H1 (cell line): ENCODE measurements around the gene SP7. TPM values are rescaled to one million over a fixed set of nuclear protein-coding genes. Genes with fewer than 3 reads are reported as not detected.

Source experiments
- CTCF ChIA-PET: fragments of 300-600 bp; sonication (Branson Sonifier 250); formaldehyde crosslinking; loops from one replicate; lab custom pipeline; 2021; ENCODE audit not compliant: partially characterized antibody; lab: Charles Lee
- POLR2A ChIA-PET: fragments of 300-600 bp; sonication (Branson Sonifier 250); formaldehyde crosslinking; loops from one replicate; lab custom pipeline; 2021; ENCODE audit warnings: inconsistent platforms; ENCODE audit not compliant: partially characterized antibody; lab: Charles Lee
- DNase-seq, 2 experiments: peaks; one replicate each; pipeline versions ENCODE4 v3.0.0 to v3.0.0-alpha.2; 2010 to 2022; ENCODE audit warnings: low spot score in 2 of 2, low read depth in 1 of 2, mixed read lengths in 1 of 2
- FAIRE-seq: peaks from 2 replicates; lab custom pipeline; 2011; peaks lifted over from hg19 to GRCh38; lab: Jason Lieb, UNC
- H2AFZ ChIP-seq: 2 replicates; pipeline ENCODE4 v1.8.1; 2012; ENCODE audit warnings: low read length, inconsistent platforms
- H2AK5ac ChIP-seq: 2 replicates; pipeline ENCODE4 v1.6.1; 2013; ENCODE audit warnings: low read depth, low read length
- H2BK120ac ChIP-seq: replicated peaks from 2 replicates; pipeline ENCODE3; 2013; ENCODE audit warnings: low read depth, low read length, inconsistent platforms
- H2BK12ac ChIP-seq: 2 replicates; pipeline ENCODE4 v1.6.1; 2013; ENCODE audit warnings: low read depth, low read length
- H2BK15ac ChIP-seq: 2 replicates; pipeline ENCODE4 v1.6.1; 2013; ENCODE audit warnings: low read length
- H2BK20ac ChIP-seq: 2 replicates; pipeline ENCODE4 v1.6.1; 2013; ENCODE audit warnings: low read length
- H2BK5ac ChIP-seq: 2 replicates; pipeline ENCODE4 v1.6.1; 2013; ENCODE audit warnings: low read depth, low read length
- H3K14ac ChIP-seq: 2 replicates; pipeline ENCODE4 v1.6.1; 2013; ENCODE audit warnings: inconsistent platforms; ENCODE audit not compliant: insufficient read length
- H3K18ac ChIP-seq: 2 replicates; pipeline ENCODE4 v1.6.1; 2013; ENCODE audit warnings: low read length; ENCODE audit errors: extremely low read depth
- H3K23ac ChIP-seq: 2 replicates; pipeline ENCODE4 v1.6.1; 2013; ENCODE audit warnings: inconsistent platforms; ENCODE audit not compliant: insufficient read length
- H3K23me2 ChIP-seq: 2 replicates; pipeline ENCODE4 v1.6.1; 2013; ENCODE audit warnings: low read depth, low read length
- H3K27ac ChIP-seq: 2 replicates; pipeline ENCODE4 v1.6.1; 2011; ENCODE audit warnings: low read depth, low read length, inconsistent platforms
- H3K27me3 ChIP-seq, 4 experiments: replicated peaks in 1 of 4; 1 replicate in 1 of 4; 2 replicates in 3 of 4; pipeline versions ENCODE4 v1.6.1 to v1.8.1; 2011 to 2013; ENCODE audit warnings: low read length in 3 of 4, mild to moderate bottlenecking in 3 of 4, inconsistent platforms in 2 of 4, mixed read lengths in 2 of 4, moderate library complexity in 1 of 4; ENCODE audit not compliant: control insufficient read depth in 3 of 4, insufficient read depth in 3 of 4; ENCODE audit errors: extremely low read depth in 1 of 4
- H3K36me3 ChIP-seq, 4 experiments: 2 replicates each; pipeline versions ENCODE4 v1.6.1 to v1.8.1; 2011 to 2013; ENCODE audit warnings: mild to moderate bottlenecking in 4 of 4, low read length in 3 of 4, moderate library complexity in 2 of 4, control low read depth in 1 of 4, inconsistent platforms in 1 of 4; ENCODE audit not compliant: insufficient read depth in 4 of 4, control insufficient read depth in 2 of 4
- H3K4ac ChIP-seq: replicated peaks from 2 replicates; pipeline ENCODE3; 2013; ENCODE audit warnings: low read length, low read depth, mixed read lengths, inconsistent platforms; ENCODE audit not compliant: insufficient read length
- H3K4me1 ChIP-seq, 4 experiments: replicated peaks in 1 of 4; 1 replicate in 1 of 4; 2 replicates in 3 of 4; pipeline versions ENCODE4 v1.6.1 to v1.8.1; 2011 to 2013; ENCODE audit warnings: low read length in 3 of 4, inconsistent platforms in 2 of 4, mixed read lengths in 1 of 4; ENCODE audit not compliant: insufficient read depth in 4 of 4, control insufficient read depth in 3 of 4
- H3K4me2 ChIP-seq, 2 experiments: 2 replicates each; pipeline versions ENCODE4 v1.6.1 to v1.8.1; 2011 to 2013; ENCODE audit warnings: low read depth in 2 of 2, low read length in 2 of 2, control low read depth in 1 of 2, inconsistent platforms in 1 of 2, mild to moderate bottlenecking in 1 of 2; ENCODE audit not compliant: insufficient read depth in 1 of 2
- H3K4me3 ChIP-seq, 4 experiments: fragments of 200-600, 300-600 bp in 1 of 4; sonication (generic), shearing (Covaris generic), sonication (Bioruptor Twin) in 1 of 4; 2 replicates each; pipeline versions ENCODE4 v1.5.1 to v1.8.1; 2011 to 2016; ENCODE audit warnings: low read length in 4 of 4, low read depth in 3 of 4, control low read depth in 2 of 4, inconsistent platforms in 2 of 4, mild to moderate bottlenecking in 2 of 4, mixed read lengths in 1 of 4, moderate library complexity in 1 of 4; ENCODE audit not compliant: insufficient read depth in 2 of 4; ENCODE audit errors: extremely low read depth in 1 of 4
- H3K56ac ChIP-seq: replicated peaks from 2 replicates; pipeline ENCODE3; 2013; ENCODE audit warnings: low read depth, mild to moderate bottlenecking, mixed read lengths, low read length, inconsistent platforms; ENCODE audit not compliant: insufficient read length
- H3K79me1 ChIP-seq: 2 replicates; pipeline ENCODE4 v1.6.1; 2013; ENCODE audit warnings: low read depth, low read length, control low read depth
- H3K79me2 ChIP-seq, 2 experiments: 2 replicates each; pipeline versions ENCODE4 v1.6.1 to v1.8.1; 2012 to 2013; ENCODE audit warnings: low read length in 2 of 2, mild to moderate bottlenecking in 2 of 2, inconsistent platforms in 1 of 2; ENCODE audit not compliant: insufficient read depth in 2 of 2, control insufficient read depth in 1 of 2
- H3K9ac ChIP-seq, 4 experiments: replicated peaks in 1 of 4; 1 replicate in 1 of 4; 2 replicates in 3 of 4; pipeline versions ENCODE4 v1.6.1 to v1.8.1; 2011 to 2013; ENCODE audit warnings: low read depth in 3 of 4, low read length in 3 of 4, control low read depth in 2 of 4, mild to moderate bottlenecking in 2 of 4, moderate library complexity in 2 of 4, inconsistent platforms in 1 of 4; ENCODE audit errors: extremely low read depth in 1 of 4
- H3K9me3 ChIP-seq, 2 experiments: 2 replicates each; pipeline versions ENCODE4 v1.6.1 to v1.8.1; 2012 to 2013; ENCODE audit warnings: mild to moderate bottlenecking in 2 of 2, moderate library complexity in 2 of 2, control low read depth in 1 of 2, inconsistent platforms in 1 of 2, low read depth in 1 of 2, low read length in 1 of 2, mixed read lengths in 1 of 2; ENCODE audit not compliant: insufficient read depth in 2 of 2
- H4K20me1 ChIP-seq, 2 experiments: replicated peaks in 1 of 2; 2 replicates each; pipeline versions ENCODE3 to v1.8.1; 2011 to 2013; ENCODE audit warnings: inconsistent platforms in 2 of 2, low read length in 2 of 2, mild to moderate bottlenecking in 1 of 2; ENCODE audit not compliant: insufficient read depth in 2 of 2, control insufficient read depth in 1 of 2
- H4K5ac ChIP-seq: 2 replicates; pipeline ENCODE4 v1.6.1; 2013; ENCODE audit warnings: low read length, low read depth, mixed read lengths, inconsistent platforms; ENCODE audit not compliant: insufficient read length
- H4K8ac ChIP-seq: 2 replicates; pipeline ENCODE4 v1.8.0; 2013; ENCODE audit warnings: mild to moderate bottlenecking, moderate library complexity, low read length, inconsistent platforms; ENCODE audit not compliant: insufficient read depth; ENCODE audit errors: extremely low read depth
- H4K91ac ChIP-seq: replicated peaks from 2 replicates; pipeline ENCODE3; 2013; ENCODE audit warnings: low read length, mixed read lengths, inconsistent platforms; ENCODE audit not compliant: insufficient read length
- CBX8 ChIP-seq: fragments of 300-800, 300-1000 bp; sonication (generic); IDR thresholded peaks from 2 replicates; pipeline ENCODE4 v1.7.1; 2016; ENCODE audit warnings: low read depth, low read length, borderline replicate concordance
- CREB1 ChIP-seq: IDR thresholded peaks from 2 replicates; pipeline ENCODE4 v1.6.1; 2012; ENCODE audit warnings: inconsistent platforms
- GABPA ChIP-seq: IDR thresholded peaks from 2 replicates; pipeline ENCODE4 v1.6.1; 2011; ENCODE audit warnings: mild to moderate bottlenecking, low read length, moderate library complexity, borderline replicate concordance; ENCODE audit not compliant: insufficient read depth
- KDM4A ChIP-seq: IDR thresholded peaks from one replicate; pipeline ENCODE4 v1.7.1; 2012; ENCODE audit warnings: low read depth, mild to moderate bottlenecking, moderate library complexity, low read length, inconsistent platforms; ENCODE audit not compliant: severe bottlenecking
- KDM5A ChIP-seq: fragments of 200-600 bp; IDR thresholded peaks from 2 replicates; pipeline ENCODE4 v1.7.1; 2012; ENCODE audit warnings: mild to moderate bottlenecking, low read length, inconsistent platforms, mixed read lengths
- NANOG ChIP-seq: IDR thresholded peaks from 2 replicates; pipeline ENCODE4 v1.6.1; 2011; ENCODE audit warnings: low read length, low read depth, mild to moderate bottlenecking, inconsistent platforms; ENCODE audit not compliant: insufficient read depth, poor library complexity, severe bottlenecking
- POLR2AphosphoS5 ChIP-seq: IDR thresholded peaks from 2 replicates; pipeline ENCODE4 v1.6.1; 2011; ENCODE audit warnings: low read depth, low read length
- RAD21 ChIP-seq, 2 experiments: IDR thresholded peaks in 1 of 2; conservative IDR thresholded peaks in 1 of 2; 2 replicates each; pipeline ENCODE4 v1.6.1; 2011; ENCODE audit warnings: low read depth in 2 of 2, low read length in 2 of 2, improper control_type of control experiment in 1 of 2, inconsistent platforms in 1 of 2, mild to moderate bottlenecking in 1 of 2, moderate library complexity in 1 of 2
- SIN3A ChIP-seq, 2 experiments: IDR thresholded peaks in 1 of 2; conservative IDR thresholded peaks in 1 of 2; 2 replicates each; pipeline ENCODE4 v1.6.1; 2011 to 2012; ENCODE audit warnings: low read length in 2 of 2, improper control_type of control experiment in 1 of 2, low read depth in 1 of 2, mild to moderate bottlenecking in 1 of 2
- SP2 ChIP-seq: IDR thresholded peaks from 2 replicates; pipeline ENCODE4 v1.6.1; 2012; ENCODE audit warnings: mild to moderate bottlenecking, low read length, inconsistent platforms
- SP4 ChIP-seq: IDR thresholded peaks from 2 replicates; pipeline ENCODE4 v1.6.1; 2012; ENCODE audit warnings: low read length, inconsistent platforms
- WGBS, 2 experiments: shearing (Covaris generic) in 1 of 2; methylation state at CpG; one replicate each; pipeline versions ENCODE4 v1.1.6 to v1.1.7; 2013 to 2015; ENCODE audit warnings: low lambda C conversion rate in 2 of 2, mixed read lengths in 2 of 2, inconsistent platforms in 1 of 2, low coverage in 1 of 2, missing lambda C conversion rate in 1 of 2; ENCODE audit not compliant: insufficient replicate concordance in 2 of 2, insufficient coverage in 1 of 2, insufficient read length in 1 of 2; ENCODE audit errors: extremely low coverage in 1 of 2, missing lambda C conversion rate in 1 of 2; 5-methylcytosine and 5-hydroxymethylcytosine counted together
- polyA plus RNA-seq, 7 experiments: library from polyadenylated mRNA; depleted of rRNA in 3 of 7; stranded (reverse) in 5 of 7; unstranded in 2 of 7; fragments of >200 nt in 5 of 7; fragments of 200-250 nt in 2 of 7; gene quantifications; 1 replicate in 5 of 7; 2 replicates in 1 of 7; 4 replicates in 1 of 7; pipeline versions ENCODE4 v1.2.1 to v1.2.3, GENCODE V29; 2011 to 2013; ENCODE audit warnings: missing spikeins in 2 of 7, mixed read lengths in 2 of 7
- total RNA-seq: library from RNA; stranded (reverse); fragmentation: NEBNext Ultra II Directional; extraction: Animal tissue kit (Norgen Biotek cat#: 25700); gene quantifications from 2 replicates; pipeline ENCODE4 v1.2.1, GENCODE V29; 2021

SP7 gene
- total and polyA plus RNA-seq, 2 of the 8 experiments (the other 6 are each of a cell fraction or from before 2014, with no cell fraction given): 0.12 to 0.13 TPM

DNA sequence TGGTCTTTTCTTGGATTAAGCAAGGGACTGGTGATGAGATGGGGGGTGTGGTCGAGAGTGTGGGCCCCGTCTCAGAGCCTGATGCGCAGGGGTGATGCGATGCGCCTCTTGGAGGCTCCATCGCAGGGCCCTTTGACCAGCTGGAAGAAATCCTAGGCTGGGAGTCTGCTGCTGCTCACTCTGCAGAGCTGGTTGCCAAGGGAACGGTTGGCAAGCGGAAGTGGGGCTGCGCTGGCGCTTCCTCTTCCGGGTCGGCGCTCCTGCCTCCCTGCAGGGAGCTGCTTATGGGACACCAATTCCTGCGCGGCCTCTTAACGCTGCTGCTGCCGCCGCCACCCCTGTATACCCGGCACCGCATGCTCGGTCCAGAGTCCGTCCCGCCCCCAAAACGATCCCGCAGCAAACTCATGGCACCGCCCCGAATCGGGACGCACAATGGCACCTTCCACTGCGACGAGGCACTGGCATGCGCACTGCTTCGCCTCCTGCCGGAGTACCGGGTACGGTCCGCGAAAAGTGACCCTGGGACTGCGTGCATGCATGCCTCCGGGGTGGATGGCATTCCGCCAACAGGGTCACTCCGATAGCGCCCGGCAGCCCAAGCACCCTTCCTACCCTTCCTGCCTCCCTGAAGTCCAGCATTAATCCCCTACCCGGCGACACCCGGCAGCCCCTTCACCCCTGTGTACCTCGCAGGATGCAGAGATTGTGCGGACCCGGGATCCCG, 36.5 kb downstream of the SP7 start, which contains the start of gene MYG1:
Gene MYG1, plus strand, starts transcription at position 242 of the 727 bp plus-strand sequence. Its CDS starts 43 bp downstream, at position 285.
- H2AK5ac ChIP-seq: no peak within 1 kb of the TSS
- no peak for FAIRE-seq
- no peak within 1 kb of the TSS for H3K23ac ChIP-seq
- no peak within 1 kb of the TSS for H3K14ac ChIP-seq
- H2AFZ ChIP-seq: peak within 1 kb of the TSS; percentile 10
- ChIA-PET POLR2A (interaction anchor here (0.6 to 5.4 kb wide), 13 partner anchors 9 to 184 kb away, joined by 3 to 30 read pairs (median 4); partner anchors contain the start of genes AAAS, CSAD and ZNF740), CTCF (interaction anchor here (0.7 to 28.3 kb wide), 12 partner anchors 8 to 111 kb away, joined by 3 to 573 read pairs (median 6); partner anchors contain the start of genes AAAS, ESPL1 and ITGB7)
- peaks cover 5 to 28% of the 10 kb centered on the region in 2 experiments; a peak in 3 of 4 replicates for H3K79me2 ChIP-seq
- H4K91ac ChIP-seq: peak within 1 kb of the TSS; percentile 58
- H4K5ac ChIP-seq: peak within 1 kb of the TSS; percentile 34
- H2BK5ac ChIP-seq: peak within 1 kb of the TSS; percentile 95
- H3K36me3 ChIP-seq: peaks cover 4 to 25% (median 15%) of the 10 kb centered on the region in 4 experiments; a peak in 6 of 8 replicates
- no peaks in the 10 kb centered on the region for H3K9me3 ChIP-seq
- DNase-seq: peak; percentile 86 to 87
- no peaks in the 10 kb centered on the region for H3K27me3 ChIP-seq
- H2BK120ac ChIP-seq: no peak within 1 kb of the TSS
- H3K23me2 ChIP-seq: peaks cover 12% of the 10 kb centered on the region
- H4K20me1 ChIP-seq: peaks cover 0 to 2% of the 10 kb centered on the region in 2 experiments
- peak within 1 kb of the TSS; percentile 35 to 76 (median 68) for H3K9ac ChIP-seq
- peaks cover 6% of the 10 kb centered on the region for H3K79me1 ChIP-seq
- peaks cover 0 to 5% (median 3%) of the 10 kb centered on the region in 4 experiments; a peak in 5 of 7 replicates for H3K4me1 ChIP-seq
- H3K18ac ChIP-seq: peak within 1 kb of the TSS; percentile 95
- H3K27ac ChIP-seq: peak within 1 kb of the TSS; percentile 51
- H4K8ac ChIP-seq: 0 out of 2 replicates have a peak within 1 kb of the TSS, but pooled peaks have one; percentile 87
- H3K4ac ChIP-seq: no peak within 1 kb of the TSS
- H3K56ac ChIP-seq: peak within 1 kb of the TSS; percentile 5
- 4% methylated on average over 43 of the region's 51 CpGs; no CpG with 5 or more reads in 1 of the 2 experiments for WGBS, 2 experiments
- H3K4me3 ChIP-seq: peak within 1 kb of the TSS; percentile 52 to 98 (median 89)
- H3K4me2 ChIP-seq: peak within 1 kb of the TSS; percentile 90 to 96
- H2BK20ac ChIP-seq: no peak within 1 kb of the TSS
- no peak within 1 kb of the TSS for H2BK12ac ChIP-seq
- peak within 1 kb of the TSS; percentile 88; the same call in 1 of the 2 replicates for H2BK15ac ChIP-seq
- TF ChIP-seq POLR2AphosphoS5 (peak; percentile 84), SP4 (0 out of 2 replicates have a peak, but pooled peaks have one; percentile 49), RAD21 (IDR thresholded peaks at IDR 0.05 in 1 of 2, conservative IDR thresholded peaks at IDR 0.05 in 1 of 2; ENCODE audit: low read depth in 2 of 2, low read length in 2 of 2) (peak in 1 of 2 experiments; percentile 11; a peak in 1 of 4 replicates), GABPA (peak; percentile 97), SIN3A (conservative IDR thresholded peaks at IDR 0.05 in 1 of 2, IDR thresholded peaks at IDR 0.05 in 1 of 2; ENCODE audit: low read depth in 1 of 2, low read length in 2 of 2) (peak; percentile 93 to 97), NANOG (no peak), SP2 (no peak), CREB1 (peak; percentile 48), KDM5A (peak; percentile 29; the same call in 1 of the 2 replicates), KDM4A (peak; percentile 72), CBX8 (no peak)
